Right atrium auricular region (tissue), 2 donors: Measurements from ENCODE around the gene CAMK1D. TPM values are rescaled to one million over a fixed set of nuclear protein-coding genes. Genes with fewer than 3 reads are reported as not detected.
A peak's percentile ranks its signal among the peaks of the same experiment; 100 is the strongest.

Experiments used
- DNase-seq: peaks from one replicate; pipeline ENCODE4 v3.0.0-alpha.2; 2019; ENCODE audit warnings: low spot score
- H3K27ac ChIP-seq, 2 donors: fragments of 200-600 bp; sonication (generic); 1 replicate in 1 of 2; 2 replicates in 1 of 2; pipeline ENCODE4 v1.5.1; 2016 to 2019
- H3K27me3 ChIP-seq, 2 donors: fragments of 200-600 bp; sonication (generic); one replicate each; pipeline versions ENCODE4 v1.5.1 to v1.6.0; 2017 to 2019
- H3K36me3 ChIP-seq: fragments of 200-600 bp; sonication (generic); one replicate; pipeline ENCODE4 v1.5.1; 2016
- H3K4me1 ChIP-seq, 2 donors: fragments of 200-600 bp; sonication (generic); one replicate each; pipeline versions ENCODE4 v1.5.1 to v1.6.0; 2017 to 2019
- H3K4me3 ChIP-seq, 2 donors: fragments of 200-600 bp; sonication (generic); 1 replicate in 1 of 2; 2 replicates in 1 of 2; pipeline ENCODE4 v1.5.1; 2017 to 2019; ENCODE audit warnings: mild to moderate bottlenecking in 1 of 2, moderate library complexity in 1 of 2
- H3K9me3 ChIP-seq, 2 donors: fragments of 200-600 bp; sonication (generic); one replicate each; pipeline ENCODE4 v1.5.1; 2019
- CTCF ChIP-seq, 2 donors: fragments of 200-600 bp; sonication (generic); IDR thresholded peaks; one replicate each; pipeline ENCODE4 v1.5.1; 2019; ENCODE audit warnings: antibody characterized with exemption in 2 of 2
- total RNA-seq, 2 donors: library from RNA; depleted of rRNA; stranded (reverse); fragments of >200 nt; gene quantifications; one replicate each; pipeline ENCODE4 v1.1.0, GENCODE V29; 2016

CAMK1D gene
- total RNA-seq, 2 donors from 2014 or later = 24.5 to 27.2 TPM

GRCh38 chr10:12702215-12702770, 352.9 kb downstream of the CAMK1D start:
- H3K4me1 ChIP-seq = peaks cover 0 to 37% of the 10 kb centered on the region in 2 donors
- no peak overlapping the region for H3K27ac ChIP-seq
- H3K27me3 ChIP-seq = no peaks in the 10 kb centered on the region
- no peaks in the 10 kb centered on the region for H3K36me3 ChIP-seq
- no peak for TF ChIP-seq CTCF (IDR thresholded peaks at IDR 0.05)
- no peak for DNase-seq
- H3K4me3 ChIP-seq = no peak overlapping the region
- no peaks in the 10 kb centered on the region for H3K9me3 ChIP-seq

DNA sequence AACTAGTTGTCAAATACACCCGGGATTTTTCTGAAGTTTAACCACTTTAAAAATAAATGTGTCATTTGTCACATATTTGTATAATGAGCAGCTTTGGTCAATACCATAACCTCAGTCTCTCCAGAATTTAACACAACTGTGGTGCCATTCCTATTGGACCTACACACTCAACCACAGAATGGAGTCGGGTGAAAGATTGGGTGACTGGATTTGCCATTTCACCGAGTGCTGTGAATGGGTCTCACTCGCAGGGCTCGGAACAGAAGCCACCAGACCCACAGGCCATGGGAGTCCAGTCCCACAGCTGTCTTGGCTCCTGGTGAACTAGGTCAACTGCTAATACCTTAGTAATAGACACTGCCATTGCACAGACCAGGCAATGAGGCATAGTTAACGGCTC, 353.8 kb downstream of the CAMK1D start:
- no peak for DNase-seq
- Histone ChIP-seq H3K36me3 (no peaks in the 10 kb centered on the region), H3K4me1 (peaks cover 0 to 45% of the 10 kb centered on the region in 2 donors), H3K27ac (peak overlapping the region in 1 of 2 donors; percentile 7), H3K4me3 (no peak overlapping the region), H3K9me3 (no peaks in the 10 kb centered on the region), H3K27me3 (no peaks in the 10 kb centered on the region)
- no peak for TF ChIP-seq CTCF (IDR thresholded peaks at IDR 0.05)

DNA sequence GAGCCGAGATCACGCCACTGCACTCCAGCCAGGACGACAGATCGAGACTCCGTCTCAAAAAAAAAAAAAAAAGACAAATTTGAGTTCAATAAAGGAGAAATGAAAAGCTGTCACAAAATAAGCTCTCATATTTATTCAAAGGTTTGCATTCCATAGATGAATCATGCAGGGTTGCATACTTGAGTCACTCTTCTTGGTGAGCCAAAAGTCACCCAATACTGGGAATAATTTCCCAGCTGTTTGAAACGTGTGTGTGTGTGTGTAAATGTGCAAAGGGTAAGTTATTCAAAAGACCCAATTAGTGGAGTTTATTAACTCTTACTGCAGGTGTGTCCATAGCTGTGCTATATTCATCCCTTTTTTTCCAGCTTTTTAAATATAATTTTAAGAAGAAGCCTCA, 354.5 kb downstream of the CAMK1D start:
- no peaks in the 10 kb centered on the region for H3K36me3 ChIP-seq
- no peak overlapping the region for H3K4me3 ChIP-seq
- H3K4me1 ChIP-seq = peaks cover 0 to 52% of the 10 kb centered on the region in 2 donors
- H3K27ac ChIP-seq = peak overlapping the region in 1 of 2 donors; percentile 7
- no peak for DNase-seq
- no peaks in the 10 kb centered on the region for H3K27me3 ChIP-seq
- no peak for TF ChIP-seq CTCF (IDR thresholded peaks at IDR 0.05)
- no peaks in the 10 kb centered on the region for H3K9me3 ChIP-seq

GRCh38 chr10:12704488-12704887, 355.1 kb downstream of the CAMK1D start:
- DNase-seq = no peak
- peaks cover 0 to 59% of the 10 kb centered on the region in 2 donors for H3K4me1 ChIP-seq
- H3K27ac ChIP-seq = no peak overlapping the region
- no peaks in the 10 kb centered on the region for H3K36me3 ChIP-seq
- no peak overlapping the region for H3K4me3 ChIP-seq
- TF ChIP-seq CTCF (IDR thresholded peaks at IDR 0.05) = no peak
- no peaks in the 10 kb centered on the region for H3K27me3 ChIP-seq
- no peaks in the 10 kb centered on the region for H3K9me3 ChIP-seq

DNA sequence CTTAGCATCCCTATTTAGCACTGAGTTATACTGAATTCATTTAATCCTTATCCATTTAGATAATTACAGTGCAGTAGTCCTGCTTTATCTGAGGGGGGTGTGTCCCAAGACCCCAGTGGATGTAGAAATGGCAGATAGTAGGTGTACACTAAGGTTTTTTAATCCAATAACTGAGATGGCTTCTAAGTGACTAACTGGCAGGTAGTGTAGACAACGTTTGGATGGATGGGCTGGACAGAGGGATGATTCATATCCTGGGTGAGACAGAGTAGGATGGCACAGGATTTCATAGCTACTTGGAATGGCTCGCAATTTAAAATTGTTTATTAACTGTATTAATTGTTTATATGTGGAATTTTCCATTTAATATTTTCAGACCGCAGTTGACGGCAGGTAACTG, 356.6 kb downstream of the CAMK1D start:
- Histone ChIP-seq H3K4me1 (peaks cover 0 to 55% of the 10 kb centered on the region in 2 donors), H3K36me3 (no peaks in the 10 kb centered on the region), H3K4me3 (no peak overlapping the region), H3K27me3 (no peaks in the 10 kb centered on the region), H3K9me3 (no peaks in the 10 kb centered on the region), H3K27ac (no peak overlapping the region)
- no peak for DNase-seq
- TF ChIP-seq CTCF (IDR thresholded peaks at IDR 0.05) = no peak
